Endodermal cell (in vitro differentiated cells): ENCODE measurements around the gene C2CD5. TPM values are rescaled to one million over a fixed set of nuclear protein-coding genes. Genes with fewer than 3 reads are reported as not detected.

ENCODE experiments used
- DNase-seq: peaks from one replicate; pipeline ENCODE4 v3.0.0-alpha.2; 2017
- H3K27ac ChIP-seq: 2 replicates; pipeline ENCODE4 v1.5.1; 2013; ENCODE audit warnings: mild to moderate bottlenecking, low read depth, low read length, moderate library complexity
- H3K27me3 ChIP-seq: 2 replicates; pipeline ENCODE4 v1.6.1; 2013; ENCODE audit warnings: mild to moderate bottlenecking, low read length, moderate library complexity; ENCODE audit not compliant: insufficient read depth, control insufficient read depth, poor library complexity, severe bottlenecking
- H3K36me3 ChIP-seq: 2 replicates; pipeline ENCODE4 v1.7.0; 2013; ENCODE audit warnings: mild to moderate bottlenecking, low read length, moderate library complexity; ENCODE audit not compliant: control insufficient read depth, insufficient read depth
- H3K4me1 ChIP-seq: one replicate; pipeline ENCODE4 v1.7.0; 2013; ENCODE audit warnings: low read length; ENCODE audit not compliant: control insufficient read depth, insufficient read depth
- H3K4me3 ChIP-seq: 2 replicates; pipeline ENCODE4 v1.5.1; 2013; ENCODE audit warnings: mild to moderate bottlenecking, low read length, moderate library complexity
- H3K9ac ChIP-seq: 2 replicates; pipeline ENCODE4 v1.6.1; 2013; ENCODE audit warnings: mild to moderate bottlenecking, low read length, moderate library complexity; ENCODE audit not compliant: poor library complexity, severe bottlenecking; ENCODE audit errors: extremely low read depth
- H3K9me3 ChIP-seq: 2 replicates; pipeline ENCODE4 v1.6.1; 2013; ENCODE audit warnings: mild to moderate bottlenecking, low read length, moderate library complexity; ENCODE audit not compliant: control insufficient read depth
- H3K27ac Mint-ChIP-seq: 2 replicates; pipeline ENCODE4 v1.8.0; 2020; ENCODE audit warnings: mixed read lengths
- H3K27me3 Mint-ChIP-seq: 2 replicates; pipeline ENCODE4 v1.8.0; 2021; ENCODE audit warnings: mild to moderate bottlenecking, mixed read lengths; ENCODE audit not compliant: insufficient read depth
- H3K36me3 Mint-ChIP-seq: 2 replicates; pipeline ENCODE4 v1.8.0; 2020; ENCODE audit warnings: low read depth, mixed read lengths
- H3K4me1 Mint-ChIP-seq: 2 replicates; pipeline ENCODE4 v1.8.0; 2020; ENCODE audit warnings: mixed read lengths
- H3K4me3 Mint-ChIP-seq: 2 replicates; pipeline ENCODE4 v1.8.0; 2020; ENCODE audit warnings: mild to moderate bottlenecking, moderate library complexity, mixed read lengths
- H3K9me3 Mint-ChIP-seq: 2 replicates; pipeline ENCODE4 v1.8.0; 2020; ENCODE audit warnings: mild to moderate bottlenecking, mixed read lengths
- CTCF ChIP-seq: fragments of 200-600 bp; sonication (generic); conservative IDR thresholded peaks from 2 replicates; pipeline ENCODE4 v1.5.0; 2021; ENCODE audit warnings: antibody characterized with exemption, mild to moderate bottlenecking
- WGBS, 2 experiments: methylation state at CpG; one replicate each; pipeline versions ENCODE4 v1.1.5 to v1.1.7; 2013; ENCODE audit warnings: missing lambda C conversion rate in 2 of 2, mixed read lengths in 1 of 2; ENCODE audit not compliant: insufficient coverage in 1 of 2, insufficient read length in 1 of 2; 5-methylcytosine and 5-hydroxymethylcytosine counted together
- total RNA-seq, 2 donors: library from RNA; stranded (reverse); fragmentation: NEBNext Ultra II Directional in 1 of 2; extraction: Animal tissue kit (Norgen Biotek cat#: 25700) in 1 of 2; gene quantifications; 2 replicates in 1 of 2; 3 replicates in 1 of 2; pipeline ENCODE4 v1.2.1, GENCODE V29; 2021

C2CD5 gene
- total RNA-seq, 2 donors from 2014 or later, result 29.2 to 59.8 TPM

GRCh38 chr12:22431693-22432251 lies 112.6 kb downstream of the C2CD5 start:
- TF ChIP-seq CTCF, result no peak
- H3K4me3 ChIP-seq, result no peak overlapping the region
- no peak overlapping the region for H3K4me3 Mint-ChIP-seq
- DNase-seq, result no peak
- H3K36me3 Mint-ChIP-seq, result no peaks in the 10 kb centered on the region
- no peak overlapping the region for H3K27ac ChIP-seq
- WGBS, 2 experiments, result 89% methylated on average over 1 of the region's 1 CpG; no CpG with 5 or more reads in 1 of the 2 experiments
- H3K36me3 ChIP-seq, result no peaks in the 10 kb centered on the region
- H3K27me3 Mint-ChIP-seq, result no peaks in the 10 kb centered on the region
- H3K9ac ChIP-seq, result no peak overlapping the region
- H3K4me1 ChIP-seq, result no peaks in the 10 kb centered on the region
- no peaks in the 10 kb centered on the region for H3K9me3 ChIP-seq
- peak overlapping the region; percentile 1 for H3K27ac Mint-ChIP-seq
- no peaks in the 10 kb centered on the region for H3K9me3 Mint-ChIP-seq
- H3K4me1 Mint-ChIP-seq, result peaks cover 10% of the 10 kb centered on the region
- no peaks in the 10 kb centered on the region for H3K27me3 ChIP-seq

GRCh38 chr12:22416801-22417200 lies 127.5 kb downstream of the C2CD5 start:
- Histone ChIP-seq H3K9ac (no peak overlapping the region), H3K27me3 (no peaks in the 10 kb centered on the region), H3K36me3 (no peaks in the 10 kb centered on the region), H3K4me3 (no peak overlapping the region), H3K27ac (no peak overlapping the region), H3K9me3 (no peaks in the 10 kb centered on the region), H3K4me1 (no peaks in the 10 kb centered on the region)
- no peak overlapping the region for H3K4me3 Mint-ChIP-seq
- no peaks in the 10 kb centered on the region for H3K27me3 Mint-ChIP-seq
- TF ChIP-seq CTCF, result no peak
- no peaks in the 10 kb centered on the region for H3K4me1 Mint-ChIP-seq
- H3K36me3 Mint-ChIP-seq, result no peaks in the 10 kb centered on the region
- H3K27ac Mint-ChIP-seq, result no peak overlapping the region
- no peaks in the 10 kb centered on the region for H3K9me3 Mint-ChIP-seq
- DNase-seq, result no peak

GRCh38 chr12:22415342-22416309 lies 128.7 kb downstream of the C2CD5 start:
- Mint-ChIP-seq H3K27ac (no peak overlapping the region), H3K27me3 (no peaks in the 10 kb centered on the region), H3K4me3 (no peak overlapping the region), H3K36me3 (no peaks in the 10 kb centered on the region), H3K4me1 (no peaks in the 10 kb centered on the region), H3K9me3 (no peaks in the 10 kb centered on the region)
- no peak for DNase-seq
- Histone ChIP-seq H3K27me3 (no peaks in the 10 kb centered on the region), H3K4me3 (no peak overlapping the region), H3K9ac (no peak overlapping the region), H3K36me3 (no peaks in the 10 kb centered on the region), H3K9me3 (no peaks in the 10 kb centered on the region), H3K4me1 (no peaks in the 10 kb centered on the region), H3K27ac (no peak overlapping the region)
- TF ChIP-seq CTCF, result no peak
- WGBS, 2 experiments, result 94 to 95% methylated on average over 3 to 4 of the region's 4 CpGs
